ENCODE results near the gene TNNT3.

The TNNT3 gene

GRCh38 chr11:1935156-1936071 lies 15.9 kb downstream of the TNNT3 start:
- TF ChIP-seq EZH2 (optimal IDR thresholded peaks at IDR 0.05; ENCODE audit: low read depth, low read length) (no peak), EZH2phosphoT487 (IDR thresholded peaks at IDR 0.05; ENCODE audit: low read length) (no peak), CTCF (IDR thresholded peaks at IDR 0.05; ENCODE audit: low read length) (no peak)
- Histone ChIP-seq H3K4me3 (ENCODE audit: low read length) (no peak overlapping the region), H3K9me2 (replicated peaks; ENCODE audit: insufficient read depth, low read length) (no peaks in the 10 kb centered on the region), H3K4me2 (ENCODE audit: low read depth, low read length) (no peak overlapping the region), H3K9ac (ENCODE audit: low read length) (no peak overlapping the region), H3K27me3 (replicated peaks; ENCODE audit: insufficient read depth, low read length) (peaks cover 92% of the 10 kb centered on the region), H2AFZ (ENCODE audit: low read length) (no peak overlapping the region), H3K36me3 (replicated peaks; ENCODE audit: insufficient read depth, low read length) (no peaks in the 10 kb centered on the region), H4K20me1 (ENCODE audit: insufficient read depth, low read length) (no peaks in the 10 kb centered on the region), H3K4me1 (ENCODE audit: low read length) (no peaks in the 10 kb centered on the region), H3F3A (ENCODE audit: insufficient read depth, low read length) (no peaks in the 10 kb centered on the region), H3K9me3 (replicated peaks; ENCODE audit: insufficient read depth, low read length) (no peaks in the 10 kb centered on the region), H3K79me2 (ENCODE audit: low read length) (no peaks in the 10 kb centered on the region), H3K27ac (ENCODE audit: low read length) (no peak overlapping the region)
- DNase-seq = no peak

- no peak for TF ChIP-seq EZH2phosphoT487 (IDR thresholded peaks at IDR 0.05; ENCODE audit: low read length)
- no peak for TF ChIP-seq EZH2 (optimal IDR thresholded peaks at IDR 0.05; ENCODE audit: low read depth, low read length)
- Histone ChIP-seq H3K9me2 (replicated peaks; ENCODE audit: insufficient read depth, low read length) (no peaks in the 10 kb centered on the region), H3F3A (ENCODE audit: insufficient read depth, low read length) (no peaks in the 10 kb centered on the region), H3K9me3 (replicated peaks; ENCODE audit: insufficient read depth, low read length) (no peaks in the 10 kb centered on the region), H3K27me3 (replicated peaks; ENCODE audit: insufficient read depth, low read length) (peaks cover 90% of the 10 kb centered on the region), H3K79me2 (ENCODE audit: low read length) (no peaks in the 10 kb centered on the region), H3K4me1 (ENCODE audit: low read length) (no peaks in the 10 kb centered on the region), H2AFZ (ENCODE audit: low read length) (no peak overlapping the region), H3K36me3 (replicated peaks; ENCODE audit: insufficient read depth, low read length) (no peaks in the 10 kb centered on the region), H3K4me3 (ENCODE audit: low read length) (no peak overlapping the region), H3K9ac (ENCODE audit: low read length) (no peak overlapping the region), H3K4me2 (ENCODE audit: low read depth, low read length) (no peak overlapping the region), H3K27ac (ENCODE audit: low read length) (no peak overlapping the region), H4K20me1 (ENCODE audit: insufficient read depth, low read length) (no peaks in the 10 kb centered on the region)
- DNase-seq = no peak
Measured at GRCh38 chr11:1936072-1936780, 16.7 kb downstream of the TNNT3 start.

GRCh38 chr11:1936781-1937615 lies 17.5 kb downstream of the TNNT3 start:
- Histone ChIP-seq H2AFZ (ENCODE audit: low read length) (no peak overlapping the region), H4K20me1 (ENCODE audit: insufficient read depth, low read length) (no peaks in the 10 kb centered on the region), H3K36me3 (replicated peaks; ENCODE audit: insufficient read depth, low read length) (no peaks in the 10 kb centered on the region), H3K79me2 (ENCODE audit: low read length) (no peaks in the 10 kb centered on the region), H3K4me3 (ENCODE audit: low read length) (no peak overlapping the region), H3K9me2 (replicated peaks; ENCODE audit: insufficient read depth, low read length) (no peaks in the 10 kb centered on the region), H3K27ac (ENCODE audit: low read length) (no peak overlapping the region), H3F3A (ENCODE audit: insufficient read depth, low read length) (no peaks in the 10 kb centered on the region), H3K4me1 (ENCODE audit: low read length) (no peaks in the 10 kb centered on the region), H3K27me3 (replicated peaks; ENCODE audit: insufficient read depth, low read length) (peaks cover 89% of the 10 kb centered on the region), H3K9me3 (replicated peaks; ENCODE audit: insufficient read depth, low read length) (no peaks in the 10 kb centered on the region), H3K9ac (ENCODE audit: low read length) (no peak overlapping the region), H3K4me2 (ENCODE audit: low read depth, low read length) (no peak overlapping the region)
- no peak for DNase-seq
- no peak for TF ChIP-seq EZH2 (optimal IDR thresholded peaks at IDR 0.05; ENCODE audit: low read depth, low read length)
- no peak for TF ChIP-seq EZH2phosphoT487 (IDR thresholded peaks at IDR 0.05; ENCODE audit: low read length)
- TF ChIP-seq CTCF (IDR thresholded peaks at IDR 0.05; ENCODE audit: low read length) = no peak
